Nephron progenitor cell (in vitro differentiated cells): ENCODE results near the gene CDC42BPA.

Experiments used
- DNase-seq: peaks from one replicate; pipeline ENCODE4 v3.0.0; 2021
- H3K27ac Mint-ChIP-seq: 2 replicates; pipeline ENCODE4 v1.8.0; 2021; ENCODE audit warnings: mild to moderate bottlenecking, moderate library complexity, mixed read lengths
- H3K27me3 Mint-ChIP-seq: 2 replicates; pipeline ENCODE4 v1.8.0; 2021; ENCODE audit warnings: mild to moderate bottlenecking, low read depth, mixed read lengths; ENCODE audit not compliant: poor library complexity
- H3K36me3 Mint-ChIP-seq: 2 replicates; pipeline ENCODE4 v1.8.0; 2021; ENCODE audit warnings: low read depth, mixed read lengths
- H3K4me1 Mint-ChIP-seq: 2 replicates; pipeline ENCODE4 v1.8.0; 2021; ENCODE audit warnings: mixed read lengths
- H3K4me3 Mint-ChIP-seq: 2 replicates; pipeline ENCODE4 v1.8.0; 2021; ENCODE audit warnings: mild to moderate bottlenecking, moderate library complexity, mixed read lengths
- H3K9me3 Mint-ChIP-seq: 2 replicates; pipeline ENCODE4 v1.8.0; 2021; ENCODE audit warnings: mild to moderate bottlenecking, moderate library complexity, mixed read lengths
- TF ChIP-seq, protein P1 (sequence below): fragments of 200-600 bp; sonication (generic); IDR thresholded peaks from 2 replicates; pipeline ENCODE4 v1.5.0; 2021; ENCODE audit warnings: antibody characterized with exemption

CDC42BPA gene

GRCh38 chr1:227212164-227212563 lies 106.1 kb downstream of the CDC42BPA start:
- Mint-ChIP-seq H3K4me1 (no peaks in the 10 kb centered on the region), H3K27ac (no peak overlapping the region), H3K27me3 (no peaks in the 10 kb centered on the region), H3K36me3 (peaks cover 20% of the 10 kb centered on the region), H3K9me3 (peaks cover 6% of the 10 kb centered on the region), H3K4me3 (no peak overlapping the region)
- DNase-seq, result no peak
- TF ChIP-seq, protein P1, sequence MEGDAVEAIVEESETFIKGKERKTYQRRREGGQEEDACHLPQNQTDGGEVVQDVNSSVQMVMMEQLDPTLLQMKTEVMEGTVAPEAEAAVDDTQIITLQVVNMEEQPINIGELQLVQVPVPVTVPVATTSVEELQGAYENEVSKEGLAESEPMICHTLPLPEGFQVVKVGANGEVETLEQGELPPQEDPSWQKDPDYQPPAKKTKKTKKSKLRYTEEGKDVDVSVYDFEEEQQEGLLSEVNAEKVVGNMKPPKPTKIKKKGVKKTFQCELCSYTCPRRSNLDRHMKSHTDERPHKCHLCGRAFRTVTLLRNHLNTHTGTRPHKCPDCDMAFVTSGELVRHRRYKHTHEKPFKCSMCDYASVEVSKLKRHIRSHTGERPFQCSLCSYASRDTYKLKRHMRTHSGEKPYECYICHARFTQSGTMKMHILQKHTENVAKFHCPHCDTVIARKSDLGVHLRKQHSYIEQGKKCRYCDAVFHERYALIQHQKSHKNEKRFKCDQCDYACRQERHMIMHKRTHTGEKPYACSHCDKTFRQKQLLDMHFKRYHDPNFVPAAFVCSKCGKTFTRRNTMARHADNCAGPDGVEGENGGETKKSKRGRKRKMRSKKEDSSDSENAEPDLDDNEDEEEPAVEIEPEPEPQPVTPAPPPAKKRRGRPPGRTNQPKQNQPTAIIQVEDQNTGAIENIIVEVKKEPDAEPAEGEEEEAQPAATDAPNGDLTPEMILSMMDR, result no peak

DNA sequence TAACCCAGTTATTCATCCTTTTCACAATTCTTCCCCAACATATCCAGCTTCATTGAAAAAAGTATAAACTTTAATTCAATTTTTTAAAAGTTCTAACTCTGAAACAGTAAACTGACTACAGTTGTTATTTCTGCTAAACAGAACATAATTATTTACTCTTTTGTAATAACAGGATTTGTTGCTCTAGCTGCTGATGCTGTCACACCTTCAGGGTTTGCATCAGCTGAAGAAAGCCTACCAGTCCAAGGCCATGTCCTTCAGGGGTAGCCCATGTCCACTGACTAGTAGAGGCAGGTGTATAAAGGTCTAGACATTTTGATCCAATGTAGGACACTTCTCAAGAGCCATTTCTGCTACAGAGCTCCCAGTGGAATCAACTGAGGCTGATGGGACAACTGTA lies 107.7 kb downstream of the CDC42BPA start:
- Mint-ChIP-seq H3K27ac (no peak overlapping the region), H3K4me1 (no peaks in the 10 kb centered on the region), H3K27me3 (no peaks in the 10 kb centered on the region), H3K9me3 (peaks cover 6% of the 10 kb centered on the region), H3K36me3 (peaks cover 20% of the 10 kb centered on the region), H3K4me3 (no peak overlapping the region)
- no peak for DNase-seq
- TF ChIP-seq, protein P1, result no peak

DNA sequence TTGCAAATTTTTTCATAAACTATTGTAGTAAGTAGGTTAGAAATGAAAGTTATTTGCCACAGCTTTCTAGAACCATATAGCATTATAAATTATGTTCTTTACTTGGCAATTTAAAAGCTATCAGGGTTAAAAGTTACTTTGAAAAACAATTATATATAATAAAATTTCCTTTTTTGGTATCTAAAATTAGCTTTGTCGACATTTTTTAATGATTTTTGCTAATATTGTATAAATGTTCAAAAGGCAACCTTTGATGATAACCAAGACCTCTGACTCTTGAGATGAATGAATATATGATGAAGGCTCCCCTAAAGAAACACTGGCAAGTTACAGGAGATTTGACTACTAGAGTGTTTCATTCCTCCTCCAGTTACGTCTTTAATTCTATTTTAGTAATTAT lies 121.2 kb downstream of the CDC42BPA start:
- TF ChIP-seq, protein P1, result no peak
- no peak for DNase-seq
- H3K4me3 Mint-ChIP-seq, result no peak overlapping the region
- H3K9me3 Mint-ChIP-seq, result no peaks in the 10 kb centered on the region
- H3K27ac Mint-ChIP-seq, result no peak overlapping the region
- no peaks in the 10 kb centered on the region for H3K4me1 Mint-ChIP-seq
- peaks cover 52% of the 10 kb centered on the region for H3K36me3 Mint-ChIP-seq
- H3K27me3 Mint-ChIP-seq, result no peaks in the 10 kb centered on the region

DNA sequence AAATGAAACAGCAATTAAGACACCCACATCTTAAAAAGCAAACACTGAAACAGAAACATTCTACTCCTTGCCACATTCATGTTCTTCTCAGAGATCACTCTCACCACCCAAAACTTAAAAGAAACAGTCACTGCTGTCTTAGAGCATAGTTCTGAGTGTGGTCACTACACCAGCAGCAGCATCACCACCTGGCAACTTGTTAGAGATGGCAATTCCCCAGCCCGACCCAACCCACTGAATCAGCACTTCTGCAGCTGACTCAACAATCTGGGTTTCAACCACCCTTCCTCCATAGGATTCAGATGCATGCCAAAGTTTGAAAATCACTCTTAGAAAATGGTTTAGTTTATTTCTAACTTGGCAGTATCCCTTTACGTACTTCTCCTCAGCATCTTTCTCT lies 126.1 kb downstream of the CDC42BPA start:
- Mint-ChIP-seq H3K36me3 (peaks cover 39% of the 10 kb centered on the region), H3K27ac (peak overlapping the region; percentile 89), H3K9me3 (no peaks in the 10 kb centered on the region), H3K4me3 (no peak overlapping the region), H3K4me1 (no peaks in the 10 kb centered on the region), H3K27me3 (no peaks in the 10 kb centered on the region)
- TF ChIP-seq, protein P1, result no peak
- DNase-seq, result no peak

GRCh38 chr1:227191607-227192006 lies 126.7 kb downstream of the CDC42BPA start:
- TF ChIP-seq, protein P1, result no peak
- Mint-ChIP-seq H3K4me3 (no peak overlapping the region), H3K36me3 (peaks cover 38% of the 10 kb centered on the region), H3K27ac (no peak overlapping the region), H3K27me3 (no peaks in the 10 kb centered on the region), H3K9me3 (no peaks in the 10 kb centered on the region), H3K4me1 (no peaks in the 10 kb centered on the region)
- no peak for DNase-seq

DNA sequence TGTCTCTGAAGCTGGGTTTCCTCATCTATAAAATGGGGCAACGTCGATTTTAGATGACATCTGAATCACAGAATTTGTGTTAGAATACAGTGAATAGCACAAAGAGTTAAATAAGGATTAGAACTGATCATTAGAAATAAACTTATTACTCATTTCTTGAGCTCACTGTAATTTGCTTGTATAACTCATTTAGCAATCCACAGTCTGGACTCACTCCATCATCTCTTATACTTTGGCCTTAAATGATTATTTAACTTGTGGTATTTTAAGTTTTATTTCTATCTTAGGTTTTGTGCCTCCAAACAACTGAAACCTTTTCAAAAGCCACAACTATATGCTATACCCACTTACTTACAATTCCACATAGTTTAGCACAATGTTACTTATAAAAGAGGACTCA lies 128.0 kb downstream of the CDC42BPA start:
- TF ChIP-seq, protein P1, result no peak
- Mint-ChIP-seq H3K27ac (no peak overlapping the region), H3K9me3 (no peaks in the 10 kb centered on the region), H3K36me3 (peaks cover 36% of the 10 kb centered on the region), H3K4me3 (no peak overlapping the region), H3K4me1 (no peaks in the 10 kb centered on the region), H3K27me3 (no peaks in the 10 kb centered on the region)
- DNase-seq, result no peak
